NCI-H2107 treated with DMSO at 0.1 percent for 48 hours (cell line): Measurements from ENCODE around the gene SLC38A10.

Experiments used
- DNase-seq: peaks from one replicate; lab custom pipeline; 2025; ENCODE audit not compliant: unreplicated experiment; lab: John Stamatoyannopoulos, UW

Gene SLC38A10

GRCh38 chr17:81299846-81300585, 4.9 kb upstream of the SLC38A10 start:
- no peak for DNase-seq

GRCh38 chr17:81298991-81299738, 4.1 kb upstream of the SLC38A10 start:
- DNase-seq = no peak

GRCh38 chr17:81298325-81298990, 3.4 kb upstream of the SLC38A10 start:
- DNase-seq = no peak

GRCh38 chr17:81295676-81296381, 722 bp upstream of the SLC38A10 start:
- DNase-seq = peak; percentile 58

GRCh38 chr17:81294512-81295030, 536 bp downstream of the SLC38A10 start:
- no peak for DNase-seq

GRCh38 chr17:81292450-81292849, 2.7 kb downstream of the SLC38A10 start:
- no peak for DNase-seq

- DNase-seq = peak; percentile 60
Observed at GRCh38 chr17:81291662-81292061, 3.4 kb downstream of the SLC38A10 start.

- DNase-seq = no peak
Observed at GRCh38 chr17:81290230-81290629, 4.9 kb downstream of the SLC38A10 start.

GRCh38 chr17:81289627-81290026, 5.5 kb downstream of the SLC38A10 start:
- DNase-seq = no peak

GRCh38 chr17:81288715-81289114, 6.4 kb downstream of the SLC38A10 start:
- DNase-seq = no peak

GRCh38 chr17:81287741-81288430, 7.2 kb downstream of the SLC38A10 start:
- no peak for DNase-seq

- peak; percentile 30 for DNase-seq
Observed at GRCh38 chr17:81287152-81287551, 8.0 kb downstream of the SLC38A10 start.

GRCh38 chr17:81286491-81287145, 8.5 kb downstream of the SLC38A10 start:
- no peak for DNase-seq

- no peak for DNase-seq
Observed at GRCh38 chr17:81285894-81286293, 9.2 kb downstream of the SLC38A10 start.

GRCh38 chr17:81285179-81285878, 9.8 kb downstream of the SLC38A10 start:
- no peak for DNase-seq

- DNase-seq = no peak
Observed at GRCh38 chr17:81282876-81283275, 12.2 kb downstream of the SLC38A10 start.

- no peak for DNase-seq
Observed at GRCh38 chr17:81282141-81282540, 13.0 kb downstream of the SLC38A10 start.

- DNase-seq = no peak
Observed at GRCh38 chr17:81280571-81280970, 14.5 kb downstream of the SLC38A10 start.
